ENCODE results near the gene HCN3. TPM values are rescaled to one million over a fixed set of nuclear protein-coding genes. Genes with fewer than 3 reads are reported as not detected.
A peak's percentile ranks its signal among the peaks of the same experiment; 100 is the strongest.

The HCN3 gene
- polyA plus RNA-seq, 2 donors: 2.4 to 6.6 TPM

DNA sequence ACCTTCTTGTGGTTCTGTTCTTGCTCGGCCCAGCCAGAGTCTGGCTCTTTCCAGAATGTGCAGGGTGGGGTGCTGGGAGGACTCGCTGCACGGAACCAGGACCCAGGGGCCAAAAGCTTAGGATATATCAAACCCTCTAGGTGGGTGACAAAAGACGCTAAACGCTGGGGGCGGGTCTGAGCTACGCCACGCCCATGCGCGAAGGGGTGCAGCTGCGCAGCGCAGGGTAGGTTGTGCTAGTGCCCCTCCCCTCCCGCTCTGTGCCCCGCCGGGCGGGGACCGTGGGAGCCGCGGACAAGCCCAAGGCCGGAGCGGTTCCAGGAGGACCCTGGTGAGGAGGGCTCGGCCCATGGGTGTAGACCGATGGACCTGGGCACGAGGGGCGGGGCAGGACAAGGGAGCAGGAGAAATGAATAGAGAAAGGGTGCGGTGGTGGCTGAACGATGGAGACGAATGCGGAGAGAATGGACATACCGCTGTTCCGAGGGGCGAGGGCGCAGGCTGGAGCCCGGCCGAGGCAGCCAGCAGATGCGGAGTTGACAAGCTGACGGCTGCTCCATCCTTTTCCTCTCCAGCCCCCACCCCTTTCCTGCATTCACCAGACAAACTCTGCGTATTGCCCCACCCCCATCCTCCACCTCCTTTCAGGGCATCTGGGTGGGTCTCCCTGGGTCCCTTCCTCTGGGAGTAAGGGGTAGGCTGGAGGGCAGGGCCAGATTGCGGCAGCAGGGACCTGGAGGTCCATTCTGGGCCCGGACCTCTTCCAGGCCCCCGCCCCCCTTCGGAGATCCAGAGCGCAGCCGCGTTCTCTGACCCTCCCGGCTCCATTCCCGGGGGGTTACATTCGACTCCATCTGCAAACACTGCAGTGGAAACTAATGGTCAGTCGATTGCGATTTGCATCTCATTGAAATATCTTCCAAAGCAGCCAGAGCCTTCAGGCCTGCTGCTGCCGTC is 43.7 kb downstream of the HCN3 start, which contains the start of gene RUSC1:
TSS of gene RUSC1 (plus strand) at position 234 of the 957 bp plus-strand sequence. CDS start 880 bp downstream, outside the sequence.
- Histone ChIP-seq H3K27me3 (ENCODE audit: control insufficient read depth in 1 of 2, insufficient read depth in 2 of 2, low read length in 2 of 2) (no peaks in the 10 kb centered on the region), H3K4me3 (ENCODE audit: low read depth in 1 of 2, low read length in 2 of 2) (peak within 1 kb of the TSS; percentile 44 to 52), H3K9me3 (ENCODE audit: control insufficient read depth in 2 of 2, insufficient read depth in 1 of 2, low read depth in 1 of 2, low read length in 1 of 2) (no peaks in the 10 kb centered on the region), H3K27ac (ENCODE audit: low read depth in 2 of 2, low read length in 1 of 2) (peak within 1 kb of the TSS; percentile 57 to 84), H3K4me1 (ENCODE audit: control insufficient read depth in 2 of 2, insufficient read depth in 2 of 2, low read length in 1 of 2) (peaks cover 2 to 17% of the 10 kb centered on the region in 2 donors), H3K36me3 (ENCODE audit: control insufficient read depth in 2 of 2, insufficient read depth in 2 of 2, low read length in 1 of 2) (peaks cover 0 to 13% of the 10 kb centered on the region in 2 donors)
- 17 to 18% methylated on average over 43 to 51 of the region's 51 CpGs for WGBS, 2 donors

GRCh38 chr1:155321639-155322503 is 44.6 kb downstream of the HCN3 start:
- Histone ChIP-seq H3K27me3 (ENCODE audit: control insufficient read depth in 1 of 2, insufficient read depth in 2 of 2, low read length in 2 of 2) (no peaks in the 10 kb centered on the region), H3K36me3 (ENCODE audit: control insufficient read depth in 2 of 2, insufficient read depth in 2 of 2, low read length in 1 of 2) (peaks cover 0 to 17% of the 10 kb centered on the region in 2 donors), H3K9me3 (ENCODE audit: control insufficient read depth in 2 of 2, insufficient read depth in 1 of 2, low read depth in 1 of 2, low read length in 1 of 2) (no peaks in the 10 kb centered on the region), H3K27ac (ENCODE audit: low read depth in 2 of 2, low read length in 1 of 2) (peak overlapping the region; percentile 34 to 45), H3K4me3 (ENCODE audit: low read depth in 1 of 2, low read length in 2 of 2) (peak overlapping the region in 1 of 2 donors; percentile 68), H3K4me1 (ENCODE audit: control insufficient read depth in 2 of 2, insufficient read depth in 2 of 2, low read length in 1 of 2) (peaks cover 2 to 19% of the 10 kb centered on the region in 2 donors)
- WGBS, 2 donors: 41 to 46% methylated on average over 25 to 27 of the region's 27 CpGs

GRCh38 chr1:155322571-155322952 is 45.3 kb downstream of the HCN3 start:
- peak overlapping the region; percentile 96 to 99 for H3K27ac ChIP-seq (ENCODE audit: low read depth in 2 of 2, low read length in 1 of 2)
- 1% methylated on average over 28 of the region's 28 CpGs for WGBS, 2 donors
- H3K27me3 ChIP-seq (ENCODE audit: control insufficient read depth in 1 of 2, insufficient read depth in 2 of 2, low read length in 2 of 2): no peaks in the 10 kb centered on the region
- H3K9me3 ChIP-seq (ENCODE audit: control insufficient read depth in 2 of 2, insufficient read depth in 1 of 2, low read depth in 1 of 2, low read length in 1 of 2): no peaks in the 10 kb centered on the region
- peaks cover 2 to 19% of the 10 kb centered on the region in 2 donors for H3K4me1 ChIP-seq (ENCODE audit: control insufficient read depth in 2 of 2, insufficient read depth in 2 of 2, low read length in 1 of 2)
- peaks cover 0 to 19% of the 10 kb centered on the region in 2 donors for H3K36me3 ChIP-seq (ENCODE audit: control insufficient read depth in 2 of 2, insufficient read depth in 2 of 2, low read length in 1 of 2)
- peak overlapping the region; percentile 67 to 68 for H3K4me3 ChIP-seq (ENCODE audit: low read depth in 1 of 2, low read length in 2 of 2)

- H3K27ac ChIP-seq (ENCODE audit: low read depth in 2 of 2, low read length in 1 of 2): peak overlapping the region; percentile 96 to 99
- 0 to 1% methylated on average over 28 to 58 of the region's 58 CpGs for WGBS, 2 donors
- peaks cover 2 to 19% of the 10 kb centered on the region in 2 donors for H3K4me1 ChIP-seq (ENCODE audit: control insufficient read depth in 2 of 2, insufficient read depth in 2 of 2, low read length in 1 of 2)
Observed at GRCh38 chr1:155322953-155323728, 45.9 kb downstream of the HCN3 start.

GRCh38 chr1:155323729-155324036 is 46.4 kb downstream of the HCN3 start:
- H3K27me3 ChIP-seq (ENCODE audit: control insufficient read depth in 1 of 2, insufficient read depth in 2 of 2, low read length in 2 of 2): no peaks in the 10 kb centered on the region
- H3K9me3 ChIP-seq (ENCODE audit: control insufficient read depth in 2 of 2, insufficient read depth in 1 of 2, low read depth in 1 of 2, low read length in 1 of 2): no peaks in the 10 kb centered on the region
- WGBS, 2 donors: 0 to 1% methylated on average over 23 to 29 of the region's 29 CpGs
- peak overlapping the region; percentile 96 to 99 for H3K27ac ChIP-seq (ENCODE audit: low read depth in 2 of 2, low read length in 1 of 2)
- peaks cover 2 to 19% of the 10 kb centered on the region in 2 donors for H3K4me1 ChIP-seq (ENCODE audit: control insufficient read depth in 2 of 2, insufficient read depth in 2 of 2, low read length in 1 of 2)
- H3K36me3 ChIP-seq (ENCODE audit: control insufficient read depth in 2 of 2, insufficient read depth in 2 of 2, low read length in 1 of 2): peaks cover 0 to 19% of the 10 kb centered on the region in 2 donors
- peak overlapping the region; percentile 67 to 68 for H3K4me3 ChIP-seq (ENCODE audit: low read depth in 1 of 2, low read length in 2 of 2)

More at GRCh38 chr1:155322953-155323728, 45.9 kb downstream of the HCN3 start:
- Histone ChIP-seq H3K4me3 (ENCODE audit: low read depth in 1 of 2, low read length in 2 of 2) (peak overlapping the region; percentile 67 to 68), H3K36me3 (ENCODE audit: control insufficient read depth in 2 of 2, insufficient read depth in 2 of 2, low read length in 1 of 2) (peaks cover 0 to 23% of the 10 kb centered on the region in 2 donors), H3K27me3 (ENCODE audit: control insufficient read depth in 1 of 2, insufficient read depth in 2 of 2, low read length in 2 of 2) (no peaks in the 10 kb centered on the region), H3K9me3 (ENCODE audit: control insufficient read depth in 2 of 2, insufficient read depth in 1 of 2, low read depth in 1 of 2, low read length in 1 of 2) (no peaks in the 10 kb centered on the region)

- no peaks in the 10 kb centered on the region for H3K27me3 ChIP-seq (ENCODE audit: control insufficient read depth in 1 of 2, insufficient read depth in 2 of 2, low read length in 2 of 2)
- peaks cover 0 to 15% of the 10 kb centered on the region in 2 donors for H3K36me3 ChIP-seq (ENCODE audit: control insufficient read depth in 2 of 2, insufficient read depth in 2 of 2, low read length in 1 of 2)
- WGBS, 2 donors: 0% methylated on average over 32 to 44 of the region's 44 CpGs
- H3K4me3 ChIP-seq (ENCODE audit: low read depth in 1 of 2, low read length in 2 of 2): peak overlapping the region; percentile 67 to 68
- H3K9me3 ChIP-seq (ENCODE audit: control insufficient read depth in 2 of 2, insufficient read depth in 1 of 2, low read depth in 1 of 2, low read length in 1 of 2): no peaks in the 10 kb centered on the region
- peaks cover 2 to 19% of the 10 kb centered on the region in 2 donors for H3K4me1 ChIP-seq (ENCODE audit: control insufficient read depth in 2 of 2, insufficient read depth in 2 of 2, low read length in 1 of 2)
- H3K27ac ChIP-seq (ENCODE audit: low read depth in 2 of 2, low read length in 1 of 2): peak overlapping the region; percentile 96 to 99
Observed at GRCh38 chr1:155324037-155324716, 46.9 kb downstream of the HCN3 start.

- peaks cover 0 to 12% of the 10 kb centered on the region in 2 donors for H3K36me3 ChIP-seq (ENCODE audit: control insufficient read depth in 2 of 2, insufficient read depth in 2 of 2, low read length in 1 of 2)
- no peaks in the 10 kb centered on the region for H3K9me3 ChIP-seq (ENCODE audit: control insufficient read depth in 2 of 2, insufficient read depth in 1 of 2, low read depth in 1 of 2, low read length in 1 of 2)
- no peaks in the 10 kb centered on the region for H3K27me3 ChIP-seq (ENCODE audit: control insufficient read depth in 1 of 2, insufficient read depth in 2 of 2, low read length in 2 of 2)
- WGBS, 2 donors: 6 to 8% methylated on average over 58 to 59 of the region's 59 CpGs
- peaks cover 2 to 19% of the 10 kb centered on the region in 2 donors for H3K4me1 ChIP-seq (ENCODE audit: control insufficient read depth in 2 of 2, insufficient read depth in 2 of 2, low read length in 1 of 2)
- H3K4me3 ChIP-seq (ENCODE audit: low read depth in 1 of 2, low read length in 2 of 2): peak overlapping the region; percentile 67 to 68
- H3K27ac ChIP-seq (ENCODE audit: low read depth in 2 of 2, low read length in 1 of 2): peak overlapping the region; percentile 96 to 99
Observed at GRCh38 chr1:155324717-155325602, 47.7 kb downstream of the HCN3 start.

GRCh38 chr1:155325603-155325893 is 48.3 kb downstream of the HCN3 start:
- 27 to 42% methylated on average over 6 of the region's 6 CpGs for WGBS, 2 donors
- peaks cover 2 to 16% of the 10 kb centered on the region in 2 donors for H3K4me1 ChIP-seq (ENCODE audit: control insufficient read depth in 2 of 2, insufficient read depth in 2 of 2, low read length in 1 of 2)
- peak overlapping the region; percentile 67 to 68 for H3K4me3 ChIP-seq (ENCODE audit: low read depth in 1 of 2, low read length in 2 of 2)
- peaks cover 4 to 16% of the 10 kb centered on the region in 2 donors for H3K36me3 ChIP-seq (ENCODE audit: control insufficient read depth in 2 of 2, insufficient read depth in 2 of 2, low read length in 1 of 2)
- H3K9me3 ChIP-seq (ENCODE audit: control insufficient read depth in 2 of 2, insufficient read depth in 1 of 2, low read depth in 1 of 2, low read length in 1 of 2): no peaks in the 10 kb centered on the region
- peak overlapping the region; percentile 96 to 99 for H3K27ac ChIP-seq (ENCODE audit: low read depth in 2 of 2, low read length in 1 of 2)
- no peaks in the 10 kb centered on the region for H3K27me3 ChIP-seq (ENCODE audit: control insufficient read depth in 1 of 2, insufficient read depth in 2 of 2, low read length in 2 of 2)

Data from esophagus (tissue), 2 donors.